ENCODE data around the gene DNAJC16. TPM values are rescaled to one million over a fixed set of nuclear protein-coding genes. Genes with fewer than 3 reads are reported as not detected.
A peak's percentile ranks its signal among the peaks of the same experiment; 100 is the strongest.
"Not testable (repeated sequence)": the region's sequence is repeated elsewhere in the genome, so short reads cannot be mapped to it uniquely, and the experiment has no call there.

Gene DNAJC16
- total RNA-seq, result 10 to 100 TPM in 3 of 4 donors, 1 to 10 TPM in 1; 10.0 to 20.9 (median 14.2) TPM

GRCh38 chr1:15526490-15527339, at the start of gene DNAJC16:
DNAJC16 (plus strand) TSS chr1:15526848; CDS start chr1:15529106, 2,258 bp downstream.
- H3K4me1 ChIP-seq, result peaks cover 15 to 47% (median 24%) of the 10 kb centered on the region in 3 donors
- intact Hi-C loops (cut with DNase I), result no loop called here
- peak within 1 kb of the TSS; percentile 71 to 85 (median 76) for H3K4me3 ChIP-seq
- no peaks in the 10 kb centered on the region for H3K27me3 ChIP-seq
- WGBS, 2 donors, result 0 to 1% methylated on average over 13 to 15 of the region's 65 CpGs
- peak within 1 kb of the TSS; percentile 96 to 100 (median 97) for H3K27ac ChIP-seq
- TF ChIP-seq CTCF (IDR thresholded peaks at IDR 0.05) (peak in 5 of 6 experiments; percentile 7 to 38 (median 16)), POLR2A (IDR thresholded peaks at IDR 0.05) (peak in 3 of 4 donors; percentile 63 to 75 (median 70))
- no peaks in the 10 kb centered on the region for H3K9me3 ChIP-seq
- peak; percentile 93 for DNase-seq
- H3K36me3 ChIP-seq, result peaks cover 0 to 20% (median 0%) of the 10 kb centered on the region in 3 donors

GRCh38 chr1:15476927-15477326, 49.7 kb upstream of the DNAJC16 start:
- no peaks in the 10 kb centered on the region for H3K9me3 ChIP-seq
- H3K27me3 ChIP-seq, result peaks cover 0 to 5% (median 0%) of the 10 kb centered on the region in 4 donors
- no peaks in the 10 kb centered on the region for H3K36me3 ChIP-seq
- H3K4me3 ChIP-seq, result no peak overlapping the region
- intact Hi-C loops (cut with DNase I), result no loop called here
- no peak for DNase-seq
- WGBS, 2 donors, result 77 to 84% methylated on average over 3 of the region's 3 CpGs
- H3K27ac ChIP-seq, result no peak overlapping the region
- TF ChIP-seq CTCF (IDR thresholded peaks at IDR 0.05), result no peak
- TF ChIP-seq POLR2A (IDR thresholded peaks at IDR 0.05), result no peak
- H3K4me1 ChIP-seq, result no peaks in the 10 kb centered on the region

DNA sequence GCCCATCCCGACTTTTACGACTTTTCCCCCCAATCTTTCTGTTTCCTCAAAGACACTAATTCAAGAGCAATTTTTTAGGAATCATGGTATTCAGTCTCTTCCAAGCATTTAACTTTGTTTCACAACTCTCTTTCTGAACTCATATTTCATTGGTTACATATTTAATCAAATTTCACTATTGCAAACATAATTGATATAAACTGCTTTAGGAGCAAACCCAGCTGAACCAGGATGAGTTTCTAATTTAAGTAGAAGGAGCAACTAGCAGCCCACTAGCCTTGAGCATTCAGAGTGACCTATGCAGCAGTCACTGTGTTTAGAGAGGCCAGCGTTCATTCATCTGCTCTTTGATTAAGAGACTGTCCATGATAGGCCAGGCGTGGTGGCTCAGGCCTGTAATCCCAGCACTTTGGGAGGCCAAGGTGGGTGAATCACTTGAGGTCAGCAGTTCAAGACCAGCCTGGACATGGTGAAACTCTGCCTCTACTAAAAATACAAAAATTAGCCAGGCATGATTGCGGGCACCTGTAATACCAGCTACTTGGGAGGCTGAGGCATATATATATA, 48.9 kb upstream of the DNAJC16 start:
- intact Hi-C loops (cut with DNase I), result no loop called here
- no peaks in the 10 kb centered on the region for H3K4me1 ChIP-seq
- no peak for DNase-seq
- no peaks in the 10 kb centered on the region for H3K36me3 ChIP-seq
- H3K9me3 ChIP-seq, result no peaks in the 10 kb centered on the region
- peaks cover 0 to under 1% (median 0%) of the 10 kb centered on the region in 4 donors for H3K27me3 ChIP-seq
- no peak overlapping the region for H3K4me3 ChIP-seq
- 88 to 90% methylated on average over 5 of the region's 5 CpGs for WGBS, 2 donors
- H3K27ac ChIP-seq, result no peak overlapping the region
- TF ChIP-seq CTCF (IDR thresholded peaks at IDR 0.05), result no peak
- no peak for TF ChIP-seq POLR2A (IDR thresholded peaks at IDR 0.05)

GRCh38 chr1:15479654-15480347, 46.8 kb upstream of the DNAJC16 start:
- H3K4me3 ChIP-seq, result no peak overlapping the region
- no peak for TF ChIP-seq POLR2A (IDR thresholded peaks at IDR 0.05)
- no peak for TF ChIP-seq CTCF (IDR thresholded peaks at IDR 0.05)
- no peaks in the 10 kb centered on the region for H3K9me3 ChIP-seq
- no peaks in the 10 kb centered on the region for H3K36me3 ChIP-seq
- intact Hi-C loops (cut with DNase I), result no loop called here
- DNase-seq, result no peak
- WGBS, 2 donors, result 89 to 90% methylated on average over 11 of the region's 11 CpGs
- peaks cover 0 to 7% (median 0%) of the 10 kb centered on the region in 3 donors for H3K4me1 ChIP-seq
- no peaks in the 10 kb centered on the region for H3K27me3 ChIP-seq
- H3K27ac ChIP-seq, result no peak overlapping the region

DNA sequence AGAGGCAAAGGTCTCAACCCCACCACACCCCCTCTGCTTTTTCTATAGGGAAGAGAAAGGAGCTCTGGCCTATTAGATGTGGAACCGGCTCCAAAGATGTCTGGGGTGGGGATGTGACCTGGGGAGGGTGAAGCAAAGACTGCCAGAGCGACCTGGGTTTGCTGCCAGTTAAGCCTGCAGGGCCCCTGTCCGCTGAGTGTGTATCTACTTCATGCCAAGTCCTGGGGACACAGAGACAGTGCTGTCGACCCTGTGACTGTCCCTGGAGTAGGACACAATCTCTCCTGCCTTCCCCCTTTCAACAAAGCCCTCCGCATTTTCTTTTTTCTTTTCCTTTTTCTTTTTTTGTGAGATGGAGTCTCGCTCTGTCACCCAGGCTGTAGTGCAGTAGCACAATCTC, 44.2 kb upstream of the DNAJC16 start:
- H3K27me3 ChIP-seq; H3K4me3 ChIP-seq; H3K9me3 ChIP-seq; H3K27ac ChIP-seq; intact Hi-C loops (cut with DNase I); DNase-seq; H3K36me3 ChIP-seq: not testable (repeated sequence)
- peaks cover 0 to 13% (median 8%) of the 10 kb centered on the region in 3 donors for H3K4me1 ChIP-seq
- 85 to 90% methylated on average over 6 of the region's 6 CpGs for WGBS, 2 donors

- DNase-seq; H3K27ac ChIP-seq; H3K4me3 ChIP-seq; intact Hi-C loops (cut with DNase I); H3K36me3 ChIP-seq; H3K27me3 ChIP-seq; H3K9me3 ChIP-seq: not testable (repeated sequence)
- peaks cover 0 to 13% (median 8%) of the 10 kb centered on the region in 3 donors for H3K4me1 ChIP-seq
- 60 to 97% methylated on average over 3 to 4 of the region's 16 CpGs for WGBS, 2 donors
Measured at GRCh38 chr1:15482983-15483543, 43.6 kb upstream of the DNAJC16 start.

Measured in esophagus squamous epithelium (tissue), 5 donors.